ENCODE data around the gene ANKRD63. TPM values are rescaled to one million over a fixed set of nuclear protein-coding genes. Genes with fewer than 3 reads are reported as not detected.

Gene ANKRD63
- polyA plus RNA-seq, 4 donors, result 0.11 to 0.56 (median 0.48) TPM; not detected in 1

Other genes starting within 250 kb of the ANKRD63 start
- 100 to 1,000 TPM; 521 to 623 (median 603) TPM for gene SRP14, start 243.9 kb downstream of the ANKRD63 start, polyA plus RNA-seq (ENCODE audit: insufficient read length in 4 of 4)
- 10 to 100 TPM; 36.5 to 49.0 (median 43.1) TPM for gene BMF, start 174.2 kb downstream of the ANKRD63 start, polyA plus RNA-seq (ENCODE audit: insufficient read length in 4 of 4)
- gene BUB1B, start 122.0 kb downstream of the ANKRD63 start, polyA plus RNA-seq (ENCODE audit: insufficient read length in 4 of 4), result 10 to 100 TPM; 23.1 to 35.9 (median 31.7) TPM
- gene PAK6, start 44.0 kb downstream of the ANKRD63 start, polyA plus RNA-seq (ENCODE audit: insufficient read length in 4 of 4), result 1 to 10 TPM; 5.6 to 8.7 (median 6.9) TPM
- 10 to 100 TPM in 3 of 4 donors, 1 to 10 TPM in 1; 6.3 to 13.2 (median 11.7) TPM for gene PLCB2, start 24.9 kb upstream of the ANKRD63 start, polyA plus RNA-seq (ENCODE audit: insufficient read length in 4 of 4)
- 10 to 100 TPM; 14.7 to 20.0 (median 17.9) TPM for gene INAFM2, start 40.6 kb upstream of the ANKRD63 start, polyA plus RNA-seq (ENCODE audit: insufficient read length in 4 of 4)
- 10 to 100 TPM in 1 of 4 donors, 1 to 10 TPM in 3; 4.0 to 14.7 (median 8.0) TPM for gene CCDC9B, start 57.9 kb upstream of the ANKRD63 start, polyA plus RNA-seq (ENCODE audit: insufficient read length in 4 of 4)
- gene PHGR1, start 68.0 kb upstream of the ANKRD63 start, polyA plus RNA-seq (ENCODE audit: insufficient read length in 4 of 4), result not detected
- gene DISP2, start 75.2 kb upstream of the ANKRD63 start, polyA plus RNA-seq (ENCODE audit: insufficient read length in 4 of 4), result 1 to 10 TPM in 1 of 4 donors, under 1 TPM in 3; 0.35 to 1.1 (median 0.64) TPM
- gene KNSTRN, start 99.7 kb upstream of the ANKRD63 start, polyA plus RNA-seq (ENCODE audit: insufficient read length in 4 of 4), result 10 to 100 TPM; 28.8 to 38.4 (median 34.7) TPM
- 100 to 1,000 TPM in 1 of 4 donors, 10 to 100 TPM in 3; 57.7 to 102 (median 83.1) TPM for gene IVD, start 122.7 kb upstream of the ANKRD63 start, polyA plus RNA-seq (ENCODE audit: insufficient read length in 4 of 4)
- 10 to 100 TPM; 18.7 to 27.8 (median 26.1) TPM for gene BAHD1, start 157.9 kb upstream of the ANKRD63 start, polyA plus RNA-seq (ENCODE audit: insufficient read length in 4 of 4)
- 10 to 100 TPM; 31.5 to 48.4 (median 35.0) TPM for gene CHST14, start 187.9 kb upstream of the ANKRD63 start, polyA plus RNA-seq (ENCODE audit: insufficient read length in 4 of 4)